Right ventricle myocardium superior (tissue), 1 donor: ENCODE results near the gene CAPNS2. TPM values are rescaled to one million over a fixed set of nuclear protein-coding genes. Genes with fewer than 3 reads are reported as not detected.

Experiments
- ATAC-seq: fragments of 200-7000 bp; cut with Tn5 transposase; one replicate; pipeline ENCODE4 v1.9.1; 2020; ENCODE audit warnings: mild to moderate bottlenecking; ENCODE audit not compliant: poor library complexity
- DNase-seq: peaks from one replicate; pipeline ENCODE4 v3.0.0-alpha.2; 2020
- intact Hi-C: fragments of 100-400 bp; cut with DNase I; formaldehyde crosslinking; loops from one replicate; pipeline ENCODE4 v1.11.2; 2022
- long read RNA-seq: library from polyadenylated mRNA; unstranded; transcript quantifications from one replicate; pipeline ENCODE4 v2.0.0, GENCODE V29; 2021
- total RNA-seq: library from RNA; stranded (reverse); fragmentation: NEBNext Ultra II Directional; extraction: Animal tissue kit (Norgen Biotek cat#: 25700); gene quantifications from one replicate; pipeline ENCODE4 v1.2.1, GENCODE V29; 2021
- donor health status: DM: no; HTN: yes; CAD: no; lungs with severe emphysema.

The CAPNS2 gene
- not detected for total RNA-seq
- long read RNA-seq, result 0 reads

DNA sequence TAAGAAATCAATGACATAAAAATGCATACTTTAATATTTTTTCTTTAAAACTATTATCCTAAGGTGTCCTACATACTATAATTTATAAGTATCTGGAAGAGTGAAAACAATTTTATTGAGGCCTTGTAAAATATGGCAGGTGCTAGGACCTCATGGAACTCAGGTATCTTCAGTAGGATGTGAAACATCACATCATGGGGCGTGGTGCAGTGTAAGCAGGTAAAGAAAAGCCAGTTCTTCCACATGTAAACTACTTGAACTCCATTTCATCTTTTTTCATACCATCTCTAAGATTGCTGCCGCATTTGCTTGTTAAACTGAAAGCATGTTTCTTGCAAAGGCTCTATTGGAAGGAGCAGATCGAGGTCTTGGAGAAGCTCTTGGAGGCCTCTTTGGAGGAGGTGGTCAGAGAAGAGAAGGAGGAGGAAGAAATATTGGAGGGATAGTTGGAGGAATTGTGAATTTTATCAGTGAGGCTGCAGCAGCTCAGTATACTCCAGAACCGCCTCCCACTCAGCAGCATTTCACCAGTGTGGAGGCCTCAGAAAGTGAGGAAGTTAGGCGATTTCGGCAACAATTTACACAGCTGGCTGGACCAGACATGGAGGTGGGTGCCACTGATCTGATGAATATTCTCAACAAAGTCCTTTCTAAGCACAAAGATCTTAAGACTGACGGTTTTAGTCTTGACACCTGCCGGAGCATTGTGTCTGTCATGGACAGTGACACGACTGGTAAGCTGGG lies at the start of gene CAPNS2:
Gene CAPNS2, plus strand, starts transcription at position 253 of the 744 bp plus-strand sequence. Its CDS starts 73 bp downstream, at position 326.
- intact Hi-C loops, result no loop called here
- DNase-seq (no peak), ATAC-seq (no peak)

DNA sequence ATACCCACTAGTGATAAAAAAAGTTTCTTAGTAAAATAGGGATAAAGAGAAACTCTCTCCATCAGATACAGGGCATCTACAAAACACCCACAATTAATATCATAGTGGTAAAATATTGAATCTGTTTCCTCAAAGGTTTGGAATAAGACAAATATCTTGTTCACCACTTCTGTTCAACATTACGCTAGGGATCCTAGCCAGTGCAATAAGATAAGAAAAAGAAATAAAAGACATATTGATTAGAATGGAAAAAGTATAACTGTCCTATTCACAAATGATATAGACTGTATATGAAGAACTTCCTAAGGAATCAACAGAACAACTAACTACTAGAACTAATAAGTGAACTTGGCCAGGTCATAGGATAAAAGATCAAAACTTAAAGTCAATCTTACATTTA lies 44.7 kb upstream of the CAPNS2 start:
- intact Hi-C loops, result no loop called here
- DNase-seq, result no peak
- ATAC-seq, result no peak

DNA sequence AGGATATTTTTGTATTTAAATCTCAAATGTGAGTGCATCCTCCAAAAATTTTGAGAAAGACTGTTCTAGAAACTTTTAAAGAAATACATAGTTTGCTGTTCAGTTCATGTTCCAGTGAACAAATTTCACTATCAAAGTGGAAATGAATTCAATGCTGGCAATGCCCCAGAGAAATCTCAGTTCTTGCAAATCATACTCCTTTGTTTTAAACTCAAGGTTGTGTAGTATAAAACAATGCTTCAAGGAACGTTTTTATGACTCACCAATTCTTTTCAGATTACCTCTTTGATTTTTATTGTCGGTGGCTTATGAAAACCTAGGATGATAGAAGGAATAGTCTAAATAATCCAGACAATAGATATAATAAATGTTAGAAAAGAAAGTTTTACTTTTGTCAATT lies 40.0 kb upstream of the CAPNS2 start:
- no peak for ATAC-seq
- intact Hi-C loops, result no loop called here
- DNase-seq, result no peak

DNA sequence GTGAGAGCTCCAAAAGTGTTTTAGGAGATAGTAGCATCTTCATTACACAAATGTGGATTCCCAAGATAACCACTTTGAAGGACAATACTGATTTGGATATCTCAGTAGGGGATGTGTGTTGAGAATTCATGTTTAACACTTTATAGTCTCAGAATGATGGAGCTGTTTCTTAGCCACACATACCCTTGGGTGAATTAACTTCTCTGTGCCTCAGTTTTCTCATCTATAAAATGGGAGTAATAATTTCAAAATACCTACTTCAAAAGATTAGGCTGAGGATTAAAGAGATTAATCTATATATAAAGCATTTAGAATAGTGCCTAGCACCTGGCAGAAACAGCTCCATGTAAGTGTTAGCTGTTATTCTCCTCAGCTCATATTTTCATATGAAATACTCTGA lies 38.6 kb upstream of the CAPNS2 start:
- intact Hi-C loops, result no loop called here
- ATAC-seq (no peak), DNase-seq (no peak)

GRCh38 chr16:55529018-55529417 lies 37.5 kb upstream of the CAPNS2 start:
- ATAC-seq, result peak; percentile 89
- intact Hi-C loops, result no loop called here
- DNase-seq, result no peak

- DNase-seq (no peak), ATAC-seq (no peak)
- intact Hi-C loops, result no loop called here
Observed at GRCh38 chr16:55530316-55530856, 36.1 kb upstream of the CAPNS2 start.

GRCh38 chr16:55532227-55532626 lies 34.3 kb upstream of the CAPNS2 start:
- ATAC-seq, result no peak
- no peak for DNase-seq
- intact Hi-C loops, result no loop called here

DNA sequence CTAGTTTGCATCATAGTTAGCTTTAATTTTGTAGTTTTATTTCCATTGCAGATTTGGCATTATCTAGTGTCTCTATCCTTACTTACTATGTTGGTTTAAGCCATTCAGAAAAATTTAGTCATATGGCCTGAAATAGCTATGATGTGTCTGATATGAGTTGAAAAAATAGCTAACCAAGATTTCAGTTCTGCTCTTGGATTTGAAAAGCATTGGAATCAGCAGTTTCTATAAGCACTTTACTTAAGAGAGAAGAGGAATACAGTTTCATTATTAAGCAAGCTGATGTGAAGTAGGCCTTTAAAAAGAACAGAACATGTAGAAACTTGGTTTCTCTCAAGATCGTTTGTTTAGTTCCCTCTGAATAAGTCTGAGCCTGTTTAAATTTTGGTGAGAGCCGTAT lies 31.7 kb upstream of the CAPNS2 start:
- intact Hi-C loops, result no loop called here
- peak; percentile 50 for ATAC-seq
- no peak for DNase-seq

- intact Hi-C loops, result no loop called here
- DNase-seq (no peak), ATAC-seq (peak; percentile 66)
Observed at GRCh38 chr16:55539049-55539448, 27.4 kb upstream of the CAPNS2 start.

DNA sequence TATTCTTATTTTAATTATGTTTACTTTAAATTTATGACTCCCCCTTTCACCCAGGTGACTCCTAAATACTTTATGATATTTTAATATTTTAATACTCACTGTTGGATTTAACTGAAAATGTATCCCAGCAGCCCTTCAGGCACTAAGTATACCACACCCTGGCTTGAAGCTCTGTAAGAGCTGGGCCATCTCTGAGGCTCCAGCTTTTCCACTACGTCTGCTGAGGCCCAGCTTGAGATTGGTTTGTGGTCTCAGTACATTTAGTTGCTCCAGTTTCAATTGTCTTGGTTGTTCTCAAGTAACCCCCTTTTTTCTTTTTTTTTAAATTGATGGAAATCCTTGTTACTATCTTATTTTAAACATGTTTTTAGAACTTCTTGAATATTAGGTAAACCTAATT lies 27.0 kb upstream of the CAPNS2 start:
- ATAC-seq (peak; percentile 58), DNase-seq (no peak)
- intact Hi-C loops, result no loop called here

GRCh38 chr16:55540221-55540620 lies 26.3 kb upstream of the CAPNS2 start:
- intact Hi-C loops, result loop anchor here (10.0 kb wide), 2 partner anchors 45 to 155 kb away; no protein-coding TSS in a partner anchor
- no peak for ATAC-seq
- no peak for DNase-seq

GRCh38 chr16:55542459-55543082 lies 23.9 kb upstream of the CAPNS2 start:
- intact Hi-C loops, result loop anchor here (2.0 to 10.0 kb wide), 3 partner anchors 48 to 152 kb away; no protein-coding TSS in a partner anchor
- peak; percentile 65 for ATAC-seq
- no peak for DNase-seq

GRCh38 chr16:55543472-55543871 lies 23.0 kb upstream of the CAPNS2 start:
- DNase-seq (no peak), ATAC-seq (peak; percentile 61)
- intact Hi-C loops, result loop anchor here (2.0 to 10.0 kb wide), 3 partner anchors 49 to 151 kb away; no protein-coding TSS in a partner anchor

DNA sequence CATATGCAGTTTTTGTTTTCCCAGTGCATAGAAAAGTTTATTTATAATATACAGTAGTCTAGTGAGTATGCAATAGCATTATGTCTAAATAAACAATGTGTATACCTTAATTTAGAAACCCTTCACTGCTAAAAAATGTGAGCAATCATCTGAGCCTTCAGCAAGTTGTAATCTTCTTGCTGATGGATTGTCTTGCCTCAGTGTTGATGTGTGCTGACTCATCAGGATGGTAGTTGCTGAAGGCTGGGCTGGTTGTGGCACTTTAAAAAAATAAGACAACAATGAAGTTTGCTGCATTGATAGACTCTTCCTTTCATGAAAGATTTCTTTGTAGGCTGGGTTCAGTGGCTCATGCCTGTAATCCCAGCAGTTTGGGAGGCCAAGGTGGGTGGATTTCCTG lies 13.9 kb upstream of the CAPNS2 start:
- ATAC-seq (no peak), DNase-seq (no peak)
- intact Hi-C loops, result no loop called here

DNA sequence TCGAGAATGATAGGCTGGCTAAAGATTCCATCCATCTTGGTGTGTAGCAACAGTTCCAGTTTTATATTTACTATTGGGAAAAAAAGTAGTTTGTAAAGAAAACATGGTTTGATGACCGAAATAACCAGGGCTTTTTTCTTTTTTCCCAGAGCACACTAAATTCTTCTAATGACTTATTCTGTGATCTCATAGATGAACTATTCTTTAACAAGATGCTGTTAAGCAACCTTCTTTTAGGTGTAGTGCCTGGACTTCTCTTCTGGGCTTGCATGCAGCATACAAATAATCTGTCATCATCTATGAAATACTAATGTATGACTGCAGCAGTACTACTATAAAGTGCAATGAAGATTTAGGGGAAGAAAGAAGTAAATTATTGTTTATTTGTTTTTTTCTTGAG lies 11.0 kb upstream of the CAPNS2 start:
- no peak for DNase-seq
- ATAC-seq, result no peak
- intact Hi-C loops, result no loop called here

GRCh38 chr16:55557186-55557585 lies 9.3 kb upstream of the CAPNS2 start:
- intact Hi-C loops, result no loop called here
- ATAC-seq (no peak), DNase-seq (no peak)

DNA sequence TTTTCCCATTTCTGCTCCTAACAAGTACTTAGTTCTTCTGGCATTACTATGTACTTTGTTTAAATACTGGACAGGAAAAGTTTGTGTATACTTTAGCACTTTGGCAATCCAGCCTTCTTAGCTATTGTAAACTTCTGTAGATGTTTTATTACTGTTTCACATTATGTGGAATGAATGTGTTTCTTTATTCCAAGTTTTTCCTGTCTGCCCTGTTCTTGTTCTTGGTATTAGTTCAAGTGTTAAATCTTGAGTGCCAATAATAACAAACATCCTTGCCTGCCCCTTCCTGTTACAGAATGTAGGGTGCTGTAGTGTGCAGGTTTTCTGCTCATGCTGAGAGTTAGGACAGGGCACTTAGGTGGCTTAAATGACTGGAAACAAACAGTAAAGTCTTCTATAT lies 7.3 kb upstream of the CAPNS2 start:
- DNase-seq, result no peak
- intact Hi-C loops, result no loop called here
- ATAC-seq, result peak; percentile 51

GRCh38 chr16:55559933-55560516 lies 6.5 kb upstream of the CAPNS2 start:
- intact Hi-C loops, result no loop called here
- ATAC-seq, result no peak
- DNase-seq, result no peak

- intact Hi-C loops, result no loop called here
- ATAC-seq (no peak), DNase-seq (no peak)
Observed at GRCh38 chr16:55561319-55561848, 5.1 kb upstream of the CAPNS2 start.
